ENCODE measurements around the gene SLC24A4. TPM values are rescaled to one million over a fixed set of nuclear protein-coding genes. Genes with fewer than 3 reads are reported as not detected.

Gene SLC24A4
- total RNA-seq, 6 donors from 2014 or later, result 0.49 to 5.7 (median 2.0) TPM

DNA sequence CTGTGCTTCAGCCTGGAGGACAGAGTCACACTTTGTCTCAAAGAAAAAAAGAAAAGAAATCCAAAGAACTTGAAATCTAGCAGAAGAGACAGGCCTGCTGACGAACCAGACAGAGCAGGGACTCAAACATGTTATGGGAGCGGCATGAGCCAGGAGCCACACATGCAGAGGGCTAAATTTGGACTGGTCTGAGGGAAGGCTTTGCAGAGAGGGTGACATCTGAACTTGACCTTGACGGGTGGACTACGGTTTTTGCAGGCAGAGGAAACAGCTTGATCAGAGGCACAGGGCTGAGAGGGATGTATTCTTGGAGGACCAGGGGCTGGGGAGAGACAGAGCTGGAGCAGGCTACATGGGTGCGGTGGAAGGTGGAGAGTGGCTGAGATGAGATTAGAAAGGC is 20.5 kb upstream of the SLC24A4 start:
- no peak overlapping the region for H3K4me3 ChIP-seq
- no peaks in the 10 kb centered on the region for H3K4me1 ChIP-seq
- TF ChIP-seq POLR2AphosphoS5 (IDR thresholded peaks at IDR 0.05) (no peak), POLR2A (IDR thresholded peaks at IDR 0.05) (no peak), EP300 (IDR thresholded peaks at IDR 0.05) (no peak)
- TF ChIP-seq, protein P1, sequence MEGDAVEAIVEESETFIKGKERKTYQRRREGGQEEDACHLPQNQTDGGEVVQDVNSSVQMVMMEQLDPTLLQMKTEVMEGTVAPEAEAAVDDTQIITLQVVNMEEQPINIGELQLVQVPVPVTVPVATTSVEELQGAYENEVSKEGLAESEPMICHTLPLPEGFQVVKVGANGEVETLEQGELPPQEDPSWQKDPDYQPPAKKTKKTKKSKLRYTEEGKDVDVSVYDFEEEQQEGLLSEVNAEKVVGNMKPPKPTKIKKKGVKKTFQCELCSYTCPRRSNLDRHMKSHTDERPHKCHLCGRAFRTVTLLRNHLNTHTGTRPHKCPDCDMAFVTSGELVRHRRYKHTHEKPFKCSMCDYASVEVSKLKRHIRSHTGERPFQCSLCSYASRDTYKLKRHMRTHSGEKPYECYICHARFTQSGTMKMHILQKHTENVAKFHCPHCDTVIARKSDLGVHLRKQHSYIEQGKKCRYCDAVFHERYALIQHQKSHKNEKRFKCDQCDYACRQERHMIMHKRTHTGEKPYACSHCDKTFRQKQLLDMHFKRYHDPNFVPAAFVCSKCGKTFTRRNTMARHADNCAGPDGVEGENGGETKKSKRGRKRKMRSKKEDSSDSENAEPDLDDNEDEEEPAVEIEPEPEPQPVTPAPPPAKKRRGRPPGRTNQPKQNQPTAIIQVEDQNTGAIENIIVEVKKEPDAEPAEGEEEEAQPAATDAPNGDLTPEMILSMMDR (IDR thresholded peaks at IDR 0.05), result no peak
- H3K9me3 ChIP-seq, result no peaks in the 10 kb centered on the region
- H3K36me3 ChIP-seq, result no peaks in the 10 kb centered on the region
- DNase-seq (no peak), ATAC-seq (ENCODE audit: low FRiP score in 2 of 2) (no peak)
- no peak overlapping the region for H3K27ac ChIP-seq
- WGBS, 2 donors, result 72 to 74% methylated on average over 5 of the region's 5 CpGs
- H3K27me3 ChIP-seq, result no peaks in the 10 kb centered on the region

DNA sequence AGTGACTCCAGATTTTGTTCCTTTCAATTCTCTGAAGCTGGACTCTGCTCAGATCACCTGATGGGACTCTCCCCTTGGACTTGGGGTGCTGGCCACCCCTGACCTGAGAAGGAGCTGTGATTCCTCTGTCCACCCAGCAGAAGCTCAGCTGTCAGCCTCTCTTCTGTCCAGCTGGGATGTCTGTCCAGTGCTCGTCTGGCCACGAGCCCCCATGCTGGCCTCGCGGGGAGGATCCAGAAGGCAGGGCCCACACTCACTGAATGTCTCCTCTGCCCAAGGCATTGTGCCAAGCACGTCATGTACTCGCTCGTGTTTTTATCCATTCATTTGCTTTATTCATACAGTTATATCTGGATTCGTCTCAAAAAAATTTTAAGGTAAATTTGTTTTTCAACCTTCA is 14.2 kb upstream of the SLC24A4 start:
- Histone ChIP-seq H3K27ac (no peak overlapping the region), H3K4me1 (no peaks in the 10 kb centered on the region), H3K36me3 (no peaks in the 10 kb centered on the region), H3K27me3 (no peaks in the 10 kb centered on the region), H3K4me3 (no peak overlapping the region), H3K9me3 (no peaks in the 10 kb centered on the region)
- 62 to 63% methylated on average over 8 of the region's 8 CpGs for WGBS, 2 donors
- TF ChIP-seq, protein P1 (IDR thresholded peaks at IDR 0.05), result no peak
- TF ChIP-seq POLR2A (IDR thresholded peaks at IDR 0.05) (no peak), EP300 (IDR thresholded peaks at IDR 0.05) (no peak), POLR2AphosphoS5 (IDR thresholded peaks at IDR 0.05) (no peak)
- ATAC-seq (ENCODE audit: low FRiP score in 2 of 2), result no peak
- peak in 1 of 2 donors; percentile 36 for DNase-seq

DNA sequence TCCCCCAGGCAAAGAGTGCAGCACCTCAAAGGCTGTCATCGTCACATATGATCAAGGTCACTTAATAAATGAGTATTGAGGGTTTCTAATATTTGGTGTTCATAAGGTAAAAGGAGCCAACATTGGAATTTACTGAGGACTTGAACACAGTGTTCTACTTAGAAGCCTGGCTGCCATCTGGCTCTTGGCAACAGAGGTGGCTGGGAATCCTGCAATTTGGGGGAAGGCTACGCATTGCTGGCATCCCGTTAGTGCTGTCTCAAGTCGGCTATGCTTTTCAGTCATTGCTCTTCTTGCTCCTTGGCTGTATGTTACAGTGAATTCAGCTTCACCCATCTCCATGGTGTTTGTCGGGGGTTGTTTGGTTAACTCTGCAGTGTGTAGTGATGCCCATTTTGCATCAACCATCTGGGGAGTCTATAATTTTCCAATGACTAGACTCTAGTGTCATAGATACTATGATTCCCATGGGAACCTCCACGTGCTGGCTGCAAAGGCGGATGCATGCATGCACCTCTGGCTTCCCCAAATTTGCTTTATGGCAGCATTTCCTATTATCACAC is 12.9 kb upstream of the SLC24A4 start:
- H3K27ac ChIP-seq, result no peak overlapping the region
- H3K9me3 ChIP-seq, result no peaks in the 10 kb centered on the region
- no peak for DNase-seq
- H3K4me1 ChIP-seq, result no peaks in the 10 kb centered on the region
- H3K4me3 ChIP-seq, result no peak overlapping the region
- H3K36me3 ChIP-seq, result no peaks in the 10 kb centered on the region
- no peak for ATAC-seq (ENCODE audit: low FRiP score in 2 of 2)
- WGBS, 2 donors, result 78 to 83% methylated on average over 5 to 7 of the region's 7 CpGs
- TF ChIP-seq, protein P1 (IDR thresholded peaks at IDR 0.05), result no peak
- no peak for TF ChIP-seq POLR2AphosphoS5 (IDR thresholded peaks at IDR 0.05)
- TF ChIP-seq EP300 (IDR thresholded peaks at IDR 0.05), result no peak
- no peak for TF ChIP-seq POLR2A (IDR thresholded peaks at IDR 0.05)
- H3K27me3 ChIP-seq, result no peaks in the 10 kb centered on the region

DNA sequence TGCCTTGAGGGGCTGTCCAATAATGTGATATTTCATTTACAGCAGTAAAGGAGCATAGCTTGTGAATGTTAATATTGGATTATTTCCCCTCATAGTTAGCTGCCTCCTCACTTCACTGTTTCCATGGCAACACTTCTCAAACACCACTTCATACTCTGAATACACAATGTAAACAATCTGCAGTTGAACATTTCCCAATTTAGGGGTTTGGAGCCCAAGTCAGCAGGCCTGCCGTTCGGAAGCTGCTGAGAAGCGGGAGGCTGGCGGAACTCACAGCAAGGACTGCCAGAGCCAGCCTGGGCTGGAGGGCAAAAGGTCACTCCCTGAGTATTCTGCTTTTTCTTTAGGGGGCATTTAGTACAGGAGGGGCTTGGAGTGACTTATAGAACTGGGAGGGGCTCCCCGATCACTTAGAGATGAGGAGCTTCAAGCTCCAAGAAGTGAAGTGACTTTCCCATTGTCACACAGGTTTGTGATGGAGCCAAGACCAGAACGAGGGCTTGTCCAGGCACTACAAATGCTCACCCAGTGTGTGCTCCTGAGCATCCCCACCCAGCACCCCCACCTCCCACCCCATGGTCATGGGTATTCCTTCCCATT is 12.1 kb upstream of the SLC24A4 start:
- no peak overlapping the region for H3K27ac ChIP-seq
- no peaks in the 10 kb centered on the region for H3K9me3 ChIP-seq
- no peaks in the 10 kb centered on the region for H3K27me3 ChIP-seq
- no peaks in the 10 kb centered on the region for H3K36me3 ChIP-seq
- WGBS, 2 donors, result 65 to 82% methylated on average over 6 of the region's 6 CpGs
- no peaks in the 10 kb centered on the region for H3K4me1 ChIP-seq
- DNase-seq, result no peak
- ATAC-seq (ENCODE audit: low FRiP score in 2 of 2), result no peak
- no peak for TF ChIP-seq POLR2A (IDR thresholded peaks at IDR 0.05)
- no peak for TF ChIP-seq EP300 (IDR thresholded peaks at IDR 0.05)
- TF ChIP-seq, protein P1 (IDR thresholded peaks at IDR 0.05), result no peak
- no peak for TF ChIP-seq POLR2AphosphoS5 (IDR thresholded peaks at IDR 0.05)
- no peak overlapping the region for H3K4me3 ChIP-seq

DNA sequence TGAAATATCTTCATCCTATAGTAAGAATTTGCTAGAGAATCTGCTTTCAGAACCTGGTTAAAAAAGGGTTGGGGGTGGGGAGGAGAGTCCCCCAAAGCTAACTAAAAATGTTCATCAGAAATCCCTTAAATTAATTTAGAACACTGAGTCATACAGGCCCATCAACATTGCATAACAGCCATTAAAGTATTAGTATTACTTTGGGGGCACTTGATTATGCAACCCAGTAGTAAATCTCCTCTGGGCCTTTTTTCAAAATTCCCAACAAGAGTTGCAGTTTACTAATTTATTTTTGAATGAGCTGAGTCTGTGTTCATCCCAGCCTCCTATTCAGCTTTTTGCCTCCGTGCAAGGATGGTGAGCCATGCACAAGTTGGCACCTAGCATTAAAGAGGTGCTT is 8.8 kb upstream of the SLC24A4 start:
- WGBS, 2 donors, result 69 to 88% methylated on average over 1 of the region's 1 CpG
- no peaks in the 10 kb centered on the region for H3K27me3 ChIP-seq

More for the DNA sequence above, 8.8 kb upstream of the SLC24A4 start:
- no peak for ATAC-seq (ENCODE audit: low FRiP score in 2 of 2)
- Histone ChIP-seq H3K27ac (no peak overlapping the region), H3K9me3 (no peaks in the 10 kb centered on the region), H3K4me1 (no peaks in the 10 kb centered on the region), H3K36me3 (no peaks in the 10 kb centered on the region), H3K4me3 (no peak overlapping the region)
- no peak for TF ChIP-seq POLR2A (IDR thresholded peaks at IDR 0.05)
- TF ChIP-seq, protein P1 (IDR thresholded peaks at IDR 0.05), result no peak
- TF ChIP-seq EP300 (IDR thresholded peaks at IDR 0.05), result no peak
- TF ChIP-seq POLR2AphosphoS5 (IDR thresholded peaks at IDR 0.05), result no peak
- DNase-seq, result no peak

All from upper lobe of left lung (tissue), 6 donors.